ENCODE data around the gene SLC4A9. TPM values are rescaled to one million over a fixed set of nuclear protein-coding genes. Genes with fewer than 3 reads are reported as not detected.

SLC4A9 gene
- total RNA-seq, 6 experiments from 2014 or later = not detected

DNA sequence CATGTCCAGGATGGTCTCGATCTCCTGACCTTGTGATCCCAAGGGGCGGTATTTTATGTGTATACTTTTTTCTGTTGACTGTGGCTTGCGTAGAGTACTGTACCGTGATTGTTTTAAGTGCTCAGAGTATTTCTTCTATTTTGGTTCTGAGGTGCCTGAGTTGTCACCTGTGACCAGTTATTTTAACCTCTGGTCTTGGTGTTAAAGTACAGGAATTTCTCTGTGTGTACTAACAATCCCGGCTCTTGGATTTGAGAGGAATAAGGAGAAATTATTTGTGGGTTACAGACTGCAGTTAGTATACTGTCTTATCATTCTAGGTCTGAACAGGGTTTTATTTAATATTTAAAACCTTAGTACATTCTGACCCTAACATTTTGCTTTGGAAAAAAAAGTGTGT lies 43.6 kb downstream of the SLC4A9 start:
- Mint-ChIP-seq H3K27ac (no peak overlapping the region), H3K4me3 (no peak overlapping the region), H3K27me3 (ENCODE audit: insufficient read depth) (no peaks in the 10 kb centered on the region; the same call in 1 of the 2 replicates), H3K9me3 (no peaks in the 10 kb centered on the region), H3K36me3 (ENCODE audit: low read depth) (no peaks in the 10 kb centered on the region), H3K4me1 (ENCODE audit: low read depth) (peaks cover 28% of the 10 kb centered on the region)
- TF ChIP-seq, protein P1, sequence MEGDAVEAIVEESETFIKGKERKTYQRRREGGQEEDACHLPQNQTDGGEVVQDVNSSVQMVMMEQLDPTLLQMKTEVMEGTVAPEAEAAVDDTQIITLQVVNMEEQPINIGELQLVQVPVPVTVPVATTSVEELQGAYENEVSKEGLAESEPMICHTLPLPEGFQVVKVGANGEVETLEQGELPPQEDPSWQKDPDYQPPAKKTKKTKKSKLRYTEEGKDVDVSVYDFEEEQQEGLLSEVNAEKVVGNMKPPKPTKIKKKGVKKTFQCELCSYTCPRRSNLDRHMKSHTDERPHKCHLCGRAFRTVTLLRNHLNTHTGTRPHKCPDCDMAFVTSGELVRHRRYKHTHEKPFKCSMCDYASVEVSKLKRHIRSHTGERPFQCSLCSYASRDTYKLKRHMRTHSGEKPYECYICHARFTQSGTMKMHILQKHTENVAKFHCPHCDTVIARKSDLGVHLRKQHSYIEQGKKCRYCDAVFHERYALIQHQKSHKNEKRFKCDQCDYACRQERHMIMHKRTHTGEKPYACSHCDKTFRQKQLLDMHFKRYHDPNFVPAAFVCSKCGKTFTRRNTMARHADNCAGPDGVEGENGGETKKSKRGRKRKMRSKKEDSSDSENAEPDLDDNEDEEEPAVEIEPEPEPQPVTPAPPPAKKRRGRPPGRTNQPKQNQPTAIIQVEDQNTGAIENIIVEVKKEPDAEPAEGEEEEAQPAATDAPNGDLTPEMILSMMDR (IDR thresholded peaks at IDR 0.05) = no peak
- DNase-seq = no peak

DNA sequence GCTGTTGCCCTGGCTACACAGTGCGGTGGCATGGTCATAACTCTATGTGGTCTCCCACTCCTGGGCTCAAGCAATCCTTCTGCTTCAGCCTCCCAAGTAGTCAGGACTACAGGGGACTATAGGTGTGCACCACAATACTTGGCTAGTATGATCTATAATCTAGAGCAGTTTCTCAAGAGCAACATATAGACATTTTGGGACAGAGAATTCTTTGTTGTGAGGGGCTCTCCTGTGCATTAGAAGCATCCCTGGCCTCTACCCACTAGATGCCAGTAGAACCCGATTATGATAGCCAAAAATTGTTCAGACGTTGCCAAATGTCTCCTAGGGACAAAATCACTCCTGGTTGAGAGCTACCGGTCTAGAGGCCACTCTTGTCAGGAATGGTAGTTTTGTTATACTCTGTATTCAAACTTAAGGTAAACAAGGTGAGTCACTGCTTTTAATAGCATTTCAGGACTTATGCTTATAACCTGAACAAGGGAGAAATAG lies 48.8 kb downstream of the SLC4A9 start:
- Mint-ChIP-seq H3K36me3 (ENCODE audit: low read depth) (no peaks in the 10 kb centered on the region), H3K27me3 (ENCODE audit: insufficient read depth) (no peaks in the 10 kb centered on the region), H3K27ac (no peak overlapping the region; the same call in 1 of the 2 replicates), H3K4me1 (ENCODE audit: low read depth) (peaks cover 20% of the 10 kb centered on the region), H3K9me3 (no peaks in the 10 kb centered on the region), H3K4me3 (no peak overlapping the region)
- TF ChIP-seq, protein P1 (IDR thresholded peaks at IDR 0.05) = no peak
- no peak for DNase-seq

DNA sequence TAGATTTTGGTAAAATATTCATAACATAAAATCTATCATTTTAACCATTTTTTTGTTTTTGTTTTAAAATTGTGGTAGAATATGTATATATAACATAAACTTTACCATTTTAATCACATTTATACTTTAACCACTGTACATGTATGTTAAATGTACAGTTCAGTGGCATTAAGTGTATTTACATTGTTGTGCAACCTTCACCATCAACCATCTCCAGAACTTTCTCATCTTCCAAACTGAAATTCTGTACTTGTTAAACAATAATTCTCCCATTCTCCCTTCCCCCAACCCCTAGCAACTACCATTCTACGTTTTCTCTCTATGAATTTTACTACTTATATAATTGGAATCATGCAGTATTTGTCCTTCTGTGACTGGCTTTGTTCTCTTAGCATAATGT lies 53.2 kb downstream of the SLC4A9 start:
- H3K4me3 Mint-ChIP-seq = no peak overlapping the region
- H3K36me3 Mint-ChIP-seq (ENCODE audit: low read depth) = peaks cover 3% of the 10 kb centered on the region; the same call in 1 of the 2 replicates
- no peaks in the 10 kb centered on the region for H3K27me3 Mint-ChIP-seq (ENCODE audit: insufficient read depth)
- peaks cover 6% of the 10 kb centered on the region for H3K4me1 Mint-ChIP-seq (ENCODE audit: low read depth)
- H3K9me3 Mint-ChIP-seq = no peaks in the 10 kb centered on the region
- H3K27ac Mint-ChIP-seq = no peak overlapping the region
- TF ChIP-seq, protein P1 (IDR thresholded peaks at IDR 0.05) = no peak
- no peak for DNase-seq

DNA sequence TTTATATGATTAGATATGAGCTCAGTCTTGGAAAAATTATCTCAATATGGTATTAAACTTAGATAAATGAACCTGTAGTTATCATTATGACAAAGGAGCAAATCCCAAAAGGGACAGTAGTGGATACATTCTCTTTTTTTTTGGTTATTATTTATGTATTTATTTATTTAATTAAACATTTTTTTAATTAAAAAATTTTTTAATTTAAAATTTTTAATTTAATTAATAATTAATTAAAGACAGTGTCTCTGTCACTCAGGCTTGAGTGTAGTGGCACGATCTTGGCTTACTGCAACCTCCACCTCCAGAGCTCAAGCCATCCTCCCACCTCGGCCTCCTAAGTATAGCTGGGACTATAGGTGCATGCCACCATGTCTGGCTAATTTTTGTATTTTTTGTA lies 57.2 kb downstream of the SLC4A9 start:
- Mint-ChIP-seq H3K27me3 (ENCODE audit: insufficient read depth) (no peaks in the 10 kb centered on the region; the same call in 1 of the 2 replicates), H3K4me1 (ENCODE audit: low read depth) (peaks cover 18% of the 10 kb centered on the region), H3K27ac (no peak overlapping the region), H3K36me3 (ENCODE audit: low read depth) (peaks cover 3% of the 10 kb centered on the region; the same call in 1 of the 2 replicates), H3K4me3 (no peak overlapping the region), H3K9me3 (no peaks in the 10 kb centered on the region)
- TF ChIP-seq, protein P1 (IDR thresholded peaks at IDR 0.05) = no peak
- DNase-seq = no peak

DNA sequence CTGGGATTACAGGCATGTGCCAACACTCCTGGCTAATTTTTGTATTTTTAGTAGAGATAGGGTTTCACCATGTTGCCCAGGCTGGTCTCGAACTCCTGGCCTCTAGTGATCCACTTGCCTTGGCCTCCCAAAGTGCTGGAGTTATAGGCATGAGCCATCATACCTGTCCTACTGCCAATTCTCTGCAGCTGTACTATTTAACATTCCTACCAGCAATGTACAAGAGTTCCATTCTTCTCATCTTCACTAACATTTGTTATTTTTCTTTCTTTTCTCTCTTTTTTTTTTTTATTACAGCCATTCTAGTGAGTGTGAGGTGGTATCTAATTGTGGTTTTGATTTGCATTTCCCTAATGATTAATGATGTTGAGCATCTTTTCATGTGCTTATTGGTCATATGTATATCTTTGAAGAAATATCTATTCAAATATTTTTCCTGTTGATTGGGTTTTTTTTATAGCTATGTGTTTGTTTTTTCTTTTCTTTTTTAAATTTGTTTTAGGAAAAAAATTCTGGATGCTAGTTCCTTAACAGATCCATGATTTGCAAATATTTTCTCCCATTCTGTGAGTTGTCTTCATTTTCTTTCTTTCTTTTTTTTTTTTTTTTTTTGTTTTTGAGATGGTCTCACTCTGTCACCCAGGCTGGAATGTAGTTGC lies 59.0 kb downstream of the SLC4A9 start:
- DNase-seq = no peak
- peaks cover 3% of the 10 kb centered on the region; the same call in 1 of the 2 replicates for H3K36me3 Mint-ChIP-seq (ENCODE audit: low read depth)
- no peaks in the 10 kb centered on the region; the same call in 1 of the 2 replicates for H3K27me3 Mint-ChIP-seq (ENCODE audit: insufficient read depth)
- H3K27ac Mint-ChIP-seq = no peak overlapping the region
- H3K9me3 Mint-ChIP-seq = no peaks in the 10 kb centered on the region
- H3K4me1 Mint-ChIP-seq (ENCODE audit: low read depth) = peaks cover 27% of the 10 kb centered on the region
- TF ChIP-seq, protein P1 (IDR thresholded peaks at IDR 0.05) = no peak
- no peak overlapping the region for H3K4me3 Mint-ChIP-seq
